COR-L47 (cell line): ENCODE data around the gene TMEM98.
A peak's percentile ranks its signal among the peaks of the same experiment; 100 is the strongest.
"Not testable (repeated sequence)": the region's sequence is repeated elsewhere in the genome, so short reads cannot be mapped to it uniquely, and the experiment has no call there.

Source experiments
- DNase-seq: peaks from one replicate; lab custom pipeline; 2025; lab: John Stamatoyannopoulos, UW

The TMEM98 gene

GRCh38 chr17:32943647-32944191 lies 15.8 kb downstream of the TMEM98 start:
- DNase-seq = no peak

- no peak for DNase-seq
Observed at GRCh38 chr17:32944248-32945020, 16.5 kb downstream of the TMEM98 start.

GRCh38 chr17:32946375-32947135 lies 18.6 kb downstream of the TMEM98 start:
- no peak for DNase-seq

- no peak for DNase-seq
Observed at GRCh38 chr17:32947736-32948135, 19.8 kb downstream of the TMEM98 start.

- DNase-seq = no peak
Observed at GRCh38 chr17:32949181-32949580, 21.2 kb downstream of the TMEM98 start.

- DNase-seq = not testable (repeated sequence)
Observed at GRCh38 chr17:32952491-32952890, 24.5 kb downstream of the TMEM98 start.

- no peak for DNase-seq
Observed at GRCh38 chr17:32953045-32953444, 25.1 kb downstream of the TMEM98 start.

- no peak for DNase-seq
Observed at GRCh38 chr17:32953857-32954256, 25.9 kb downstream of the TMEM98 start.

GRCh38 chr17:32954477-32954876 lies 26.5 kb downstream of the TMEM98 start:
- DNase-seq = no peak

GRCh38 chr17:32955155-32955554 lies 27.2 kb downstream of the TMEM98 start:
- no peak for DNase-seq

- no peak for DNase-seq
Observed at GRCh38 chr17:32956240-32956970, 28.5 kb downstream of the TMEM98 start.

- no peak for DNase-seq
Observed at GRCh38 chr17:32958418-32958817, 30.5 kb downstream of the TMEM98 start.

GRCh38 chr17:32960815-32961214 lies 32.9 kb downstream of the TMEM98 start:
- DNase-seq = no peak

- no peak for DNase-seq
Observed at GRCh38 chr17:32962320-32962711, 34.4 kb downstream of the TMEM98 start.

- DNase-seq = no peak
Observed at GRCh38 chr17:32964541-32964940, 36.6 kb downstream of the TMEM98 start.

- DNase-seq = not testable (repeated sequence)
Observed at GRCh38 chr17:32969231-32969630, 41.3 kb downstream of the TMEM98 start.

GRCh38 chr17:32970281-32970680 lies 42.3 kb downstream of the TMEM98 start:
- DNase-seq = no peak

- no peak for DNase-seq
Observed at GRCh38 chr17:32971171-32971570, 43.2 kb downstream of the TMEM98 start.

- peak; percentile 6 for DNase-seq
Observed at GRCh38 chr17:32976131-32976530, 48.2 kb downstream of the TMEM98 start.

GRCh38 chr17:32976605-32977004 lies 48.7 kb downstream of the TMEM98 start:
- DNase-seq = no peak

- no peak for DNase-seq
Observed at GRCh38 chr17:32980230-32980629, 52.3 kb downstream of the TMEM98 start.

GRCh38 chr17:32981611-32982010 lies 53.7 kb downstream of the TMEM98 start:
- DNase-seq = not testable (repeated sequence)
